ENCODE data around the gene ANTXR1. TPM values are rescaled to one million over a fixed set of nuclear protein-coding genes. Genes with fewer than 3 reads are reported as not detected.
"Not testable (repeated sequence)": the region's sequence is repeated elsewhere in the genome, so short reads cannot be mapped to it uniquely, and the experiment has no call there.

ANTXR1 gene
- total RNA-seq, 1 donor from 2014 or later, result not detected

- intact Hi-C loops (cut with micrococcal nuclease), result no loop called here
These were observed 213.0 kb downstream of the ANTXR1 start for GRCh38 chr2:69225933-69226332.

DNA sequence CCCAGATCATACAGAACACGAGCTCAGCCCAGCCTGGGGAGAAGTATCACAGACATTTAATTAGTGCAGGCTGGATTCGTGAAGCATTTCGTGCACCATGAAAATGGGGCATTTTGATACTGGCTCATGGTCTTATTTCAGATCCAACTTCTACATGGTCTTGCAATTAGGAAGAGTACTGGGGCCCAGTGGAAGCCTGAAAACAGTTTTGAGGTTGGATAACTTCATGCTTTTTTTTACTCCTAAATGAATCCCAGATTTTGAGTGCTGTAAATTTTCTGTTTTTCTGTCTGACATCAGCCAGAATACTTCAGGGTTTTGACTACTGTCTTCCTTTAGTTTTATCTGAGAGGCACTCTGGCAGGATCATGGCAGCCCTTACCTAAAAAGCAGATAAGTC lies 213.9 kb downstream of the ANTXR1 start:
- intact Hi-C loops (cut with micrococcal nuclease), result no loop called here

DNA sequence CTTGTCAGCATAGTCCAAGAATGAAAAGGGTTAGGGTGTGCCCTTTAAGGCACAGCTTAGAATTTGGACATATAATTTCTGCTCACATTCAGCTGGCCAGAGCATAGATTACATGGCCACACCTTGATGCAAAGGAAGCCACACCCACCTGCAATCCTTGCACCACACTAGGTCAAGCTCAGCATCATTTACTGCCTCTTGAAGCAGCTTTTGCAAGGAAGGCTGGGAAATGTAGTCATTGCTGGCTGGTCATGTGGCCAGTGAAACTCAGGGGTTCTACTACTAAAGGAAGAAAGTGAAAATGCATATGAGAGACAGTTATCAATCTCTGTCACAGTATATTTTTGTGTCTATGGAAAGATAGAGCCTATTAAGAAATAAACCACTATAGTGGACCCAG lies 214.7 kb downstream of the ANTXR1 start:
- intact Hi-C loops (cut with micrococcal nuclease), result no loop called here

DNA sequence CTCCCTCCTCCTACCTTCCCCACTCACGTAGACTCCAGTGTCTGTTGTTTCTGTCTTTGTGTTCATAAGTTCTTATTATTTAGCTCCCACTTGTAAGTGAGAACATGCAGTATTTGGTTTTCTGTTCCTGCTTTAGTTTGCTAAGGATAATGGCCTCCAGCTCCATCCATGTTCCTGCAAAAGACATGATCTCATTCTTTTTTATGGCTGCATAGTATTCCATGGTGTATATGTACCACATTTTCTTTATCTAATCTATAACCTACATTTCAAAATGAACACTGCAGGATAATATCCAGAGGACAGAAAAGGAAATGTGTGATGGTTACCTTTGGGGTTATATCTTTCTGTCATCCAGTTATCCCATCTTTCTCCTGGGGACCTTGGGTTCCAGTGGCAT lies 218.0 kb downstream of the ANTXR1 start:
- intact Hi-C loops (cut with micrococcal nuclease), result not testable (repeated sequence)

- intact Hi-C loops (cut with micrococcal nuclease), result no loop called here
These were observed 218.8 kb downstream of the ANTXR1 start for GRCh38 chr2:69231612-69232277.

DNA sequence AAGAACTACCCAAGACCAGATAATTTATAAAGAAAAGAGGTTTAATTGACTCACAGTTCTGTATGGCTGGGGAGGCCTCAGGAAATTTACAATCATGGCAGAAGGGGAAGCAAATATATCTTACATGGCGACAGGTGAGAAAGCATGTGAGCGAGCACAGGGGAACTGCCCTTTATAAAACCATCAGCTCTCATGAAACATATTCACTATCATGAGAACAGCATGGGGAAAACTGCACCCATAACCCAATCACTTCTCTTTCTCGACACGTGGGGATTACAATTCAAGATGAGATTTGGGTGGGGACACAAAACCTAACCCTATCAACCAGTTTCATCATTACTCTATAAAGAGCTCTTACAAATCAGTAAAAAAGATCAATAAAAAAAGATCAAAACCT lies 222.9 kb downstream of the ANTXR1 start:
- intact Hi-C loops (cut with micrococcal nuclease), result not testable (repeated sequence)

- intact Hi-C loops (cut with micrococcal nuclease), result no loop called here
These were observed 224.2 kb downstream of the ANTXR1 start for GRCh38 chr2:69237070-69237670.

- intact Hi-C loops (cut with micrococcal nuclease), result no loop called here
These were observed 225.6 kb downstream of the ANTXR1 start for GRCh38 chr2:69238449-69239031.

GRCh38 chr2:69241093-69241492 lies 228.1 kb downstream of the ANTXR1 start:
- intact Hi-C loops (cut with micrococcal nuclease), result no loop called here

DNA sequence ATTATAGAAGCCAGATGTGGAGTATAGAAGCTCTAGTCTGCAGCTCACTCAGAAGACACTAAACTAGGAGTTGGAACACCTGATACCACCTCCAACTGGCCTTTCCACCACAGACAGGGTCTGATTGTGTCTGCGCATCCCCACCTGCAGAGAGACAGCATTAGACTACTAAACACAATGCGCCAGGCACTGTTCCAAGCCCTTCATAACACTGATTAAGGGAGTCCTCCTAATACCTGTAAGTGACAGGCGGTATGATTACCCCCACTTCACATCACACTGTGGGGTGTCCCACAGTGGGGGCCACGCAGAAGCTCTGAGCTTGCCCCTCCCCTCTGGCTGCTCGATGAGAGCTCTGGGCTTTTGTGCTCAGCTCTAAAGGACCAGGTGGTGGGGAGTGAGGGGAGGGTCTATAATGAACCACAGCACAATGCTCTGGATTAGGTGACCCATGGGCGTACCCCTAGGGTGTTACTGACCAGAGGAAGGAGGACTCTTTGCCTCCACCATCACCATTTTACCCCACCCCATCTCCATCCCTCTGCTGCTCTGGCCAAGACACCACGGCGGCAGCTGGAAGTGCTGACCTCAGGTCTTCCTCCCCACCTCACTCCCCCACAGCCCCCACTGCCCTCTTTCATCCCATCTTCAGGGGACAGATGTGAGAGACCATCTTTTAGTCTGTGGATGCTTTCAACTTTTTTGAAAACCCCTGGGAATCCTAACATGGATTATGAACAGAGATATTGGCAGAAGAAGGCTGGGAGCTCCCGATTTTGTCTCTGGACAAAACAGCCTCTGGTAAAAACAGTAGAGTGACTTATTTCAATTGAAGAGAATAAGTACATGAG lies 228.9 kb downstream of the ANTXR1 start:
- intact Hi-C loops (cut with micrococcal nuclease), result no loop called here

DNA sequence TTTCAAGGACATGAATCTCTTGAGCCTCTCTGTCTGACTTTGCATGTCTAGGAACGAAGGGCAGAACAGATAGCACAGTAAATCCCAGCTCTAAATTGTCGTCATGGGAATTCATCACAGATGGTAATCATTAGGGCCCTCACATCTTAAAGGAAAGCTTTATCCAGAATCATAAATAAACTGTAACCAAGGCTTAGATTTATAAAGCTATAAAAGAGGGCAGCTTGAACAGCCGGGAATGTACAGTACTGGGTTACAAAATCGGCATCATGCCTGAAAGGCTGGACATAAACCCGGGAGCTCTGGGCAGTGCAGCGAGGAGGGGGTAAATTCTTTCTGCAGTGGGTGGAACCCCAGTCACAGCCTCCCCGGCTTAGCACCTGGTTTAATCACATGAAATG lies 229.7 kb downstream of the ANTXR1 start:
- intact Hi-C loops (cut with micrococcal nuclease), result no loop called here

DNA sequence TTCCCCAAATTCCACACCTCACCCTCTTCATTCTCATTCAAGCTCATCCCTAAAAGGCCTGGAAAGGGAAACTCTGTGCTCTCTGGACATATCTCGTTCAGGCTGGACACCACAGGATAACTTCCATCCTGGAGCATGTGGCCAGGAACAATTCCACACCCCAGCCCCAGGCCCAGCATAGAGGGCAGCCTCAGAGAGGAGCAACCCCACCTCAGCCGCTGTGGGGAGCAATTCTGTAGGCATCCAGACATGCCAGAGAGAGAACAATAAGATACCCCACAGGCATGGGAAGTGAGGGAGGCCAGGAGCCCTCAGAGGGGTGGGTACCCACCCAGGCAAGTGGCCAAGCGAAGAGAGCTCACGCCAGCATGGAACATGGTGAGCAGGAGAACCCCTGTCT lies 230.7 kb downstream of the ANTXR1 start:
- intact Hi-C loops (cut with micrococcal nuclease), result no loop called here

GRCh38 chr2:69244882-69245281 lies 231.9 kb downstream of the ANTXR1 start:
- intact Hi-C loops (cut with micrococcal nuclease), result no loop called here

GRCh38 chr2:69247583-69247982 lies 234.6 kb downstream of the ANTXR1 start:
- intact Hi-C loops (cut with micrococcal nuclease), result no loop called here

- intact Hi-C loops (cut with micrococcal nuclease), result no loop called here
These were observed 235.3 kb downstream of the ANTXR1 start for GRCh38 chr2:69248232-69248631.

GRCh38 chr2:69250981-69251380 lies 238.0 kb downstream of the ANTXR1 start:
- intact Hi-C loops (cut with micrococcal nuclease), result no loop called here

- intact Hi-C loops (cut with micrococcal nuclease), result no loop called here
These were observed 239.0 kb downstream of the ANTXR1 start for GRCh38 chr2:69251943-69252342.

DNA sequence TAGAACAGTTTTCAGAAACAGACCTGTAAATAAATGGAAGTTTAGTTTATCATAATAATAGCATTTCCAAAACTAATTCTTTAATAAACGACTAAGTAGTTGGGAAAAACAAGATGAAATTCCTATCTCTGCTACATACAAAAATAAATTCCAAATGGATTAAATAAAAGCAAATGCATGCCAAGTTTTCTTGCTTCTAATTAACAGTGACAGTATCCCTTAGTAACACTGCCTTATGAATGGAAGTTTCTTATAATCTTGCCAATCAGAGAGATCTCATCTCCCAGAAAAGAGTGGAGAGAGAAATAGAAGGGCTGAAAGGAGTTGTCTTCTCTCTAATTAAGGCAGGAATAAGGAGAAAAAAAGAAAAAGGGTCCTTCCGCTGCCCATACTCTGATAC lies 240.1 kb downstream of the ANTXR1 start:
- intact Hi-C loops (cut with micrococcal nuclease), result no loop called here

- intact Hi-C loops (cut with micrococcal nuclease), result no loop called here
These were observed 240.8 kb downstream of the ANTXR1 start for GRCh38 chr2:69253611-69254301.

GRCh38 chr2:69255760-69256159 lies 242.8 kb downstream of the ANTXR1 start:
- intact Hi-C loops (cut with micrococcal nuclease), result no loop called here

- intact Hi-C loops (cut with micrococcal nuclease), result not testable (repeated sequence)
These were observed 247.1 kb downstream of the ANTXR1 start for GRCh38 chr2:69259994-69260591.
